K562 treated with DMSO at 1 percent for 24 hours (cell line): ENCODE measurements around the gene PLEKHA8. TPM values are rescaled to one million over a fixed set of nuclear protein-coding genes. Genes with fewer than 3 reads are reported as not detected.

Experiments
- total RNA-seq: library from RNA; unstranded; fragments of 300-600 nt; gene quantifications from 2 replicates; pipeline ENCODE4 v1.2.3, GENCODE V29; 2022; ENCODE audit warnings: low read depth; ENCODE audit not compliant: insufficient read depth

Gene PLEKHA8, protein sequence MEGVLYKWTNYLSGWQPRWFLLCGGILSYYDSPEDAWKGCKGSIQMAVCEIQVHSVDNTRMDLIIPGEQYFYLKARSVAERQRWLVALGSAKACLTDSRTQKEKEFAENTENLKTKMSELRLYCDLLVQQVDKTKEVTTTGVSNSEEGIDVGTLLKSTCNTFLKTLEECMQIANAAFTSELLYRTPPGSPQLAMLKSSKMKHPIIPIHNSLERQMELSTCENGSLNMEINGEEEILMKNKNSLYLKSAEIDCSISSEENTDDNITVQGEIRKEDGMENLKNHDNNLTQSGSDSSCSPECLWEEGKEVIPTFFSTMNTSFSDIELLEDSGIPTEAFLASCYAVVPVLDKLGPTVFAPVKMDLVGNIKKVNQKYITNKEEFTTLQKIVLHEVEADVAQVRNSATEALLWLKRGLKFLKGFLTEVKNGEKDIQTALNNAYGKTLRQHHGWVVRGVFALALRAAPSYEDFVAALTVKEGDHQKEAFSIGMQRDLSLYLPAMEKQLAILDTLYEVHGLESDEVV
- 4.8 and 6.4 TPM in 2 replicates for total RNA-seq

DNA sequence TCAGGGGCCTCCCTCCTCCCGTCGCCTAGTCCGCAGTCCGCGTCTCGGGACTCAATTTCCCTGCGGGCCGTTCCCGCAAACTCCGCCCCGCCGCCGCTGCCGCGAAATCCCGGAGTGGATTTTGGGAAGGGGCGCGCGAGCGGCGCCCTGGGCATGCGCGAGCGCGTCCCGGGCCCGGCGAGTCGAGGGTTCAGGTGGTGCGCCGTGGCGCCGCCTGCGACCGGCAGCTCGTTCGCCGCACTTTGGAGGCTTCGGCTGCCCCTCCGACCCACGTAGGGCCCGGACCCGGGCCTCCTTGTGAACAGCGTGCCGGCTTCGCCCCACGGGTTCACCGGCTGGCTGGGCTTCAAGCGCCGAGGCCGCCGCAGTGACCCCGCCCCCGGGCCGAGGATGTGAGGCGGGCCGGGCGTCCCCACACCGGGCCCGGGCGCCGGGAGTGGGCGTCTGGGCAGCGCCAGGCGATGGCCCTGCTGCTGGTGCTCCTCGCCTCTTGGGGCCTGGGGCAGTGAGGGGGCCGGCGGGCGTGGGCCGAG lies at the start of gene PLEKHA8:
TSS of gene PLEKHA8 (plus strand) at position 197 of the 533 bp plus-strand sequence. CDS start 351 bp downstream, outside the sequence.

DNA sequence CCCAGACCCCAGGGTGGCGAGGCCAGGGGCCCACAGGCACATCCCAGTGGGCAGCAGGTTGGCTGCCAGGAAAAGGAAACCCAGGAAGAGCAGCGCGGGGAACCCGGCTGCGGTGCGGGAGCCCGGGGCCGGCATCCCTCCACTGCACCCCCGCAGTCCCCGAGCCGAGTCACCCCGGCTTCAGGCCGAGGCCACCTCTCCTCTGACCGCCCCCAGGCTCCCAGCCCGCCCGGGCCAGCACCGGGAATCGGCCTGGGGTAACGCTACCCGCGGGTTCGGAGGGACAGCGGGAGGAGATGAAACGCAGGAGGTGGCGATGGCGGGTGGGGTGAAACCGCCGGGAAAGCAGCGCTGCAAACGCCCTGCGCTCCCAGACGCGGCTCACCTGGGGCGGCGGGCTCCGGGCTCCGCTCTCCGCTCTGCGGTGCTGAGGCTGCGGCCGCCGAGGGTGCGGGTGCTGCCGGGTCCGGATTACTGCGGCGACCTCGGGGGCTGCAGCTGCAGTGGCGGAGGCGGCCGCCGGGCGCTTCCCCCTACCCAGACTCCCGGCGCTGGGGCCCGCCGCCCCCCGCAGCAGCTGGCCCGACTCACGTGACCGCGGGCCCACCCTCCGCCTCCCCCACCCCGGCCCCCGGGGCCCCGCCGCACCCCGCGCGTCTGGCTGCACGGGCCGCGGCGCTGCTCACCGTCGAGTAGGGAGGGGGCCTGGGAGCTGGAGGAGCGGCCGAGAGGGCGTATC lies 38.8 kb upstream of the PLEKHA8 start, which contains the start of gene SCRN1:
TSS of gene SCRN1 (minus strand) at position 545 of the 739 bp plus-strand sequence. CDS start 20,734 bp downstream, outside the sequence.

DNA sequence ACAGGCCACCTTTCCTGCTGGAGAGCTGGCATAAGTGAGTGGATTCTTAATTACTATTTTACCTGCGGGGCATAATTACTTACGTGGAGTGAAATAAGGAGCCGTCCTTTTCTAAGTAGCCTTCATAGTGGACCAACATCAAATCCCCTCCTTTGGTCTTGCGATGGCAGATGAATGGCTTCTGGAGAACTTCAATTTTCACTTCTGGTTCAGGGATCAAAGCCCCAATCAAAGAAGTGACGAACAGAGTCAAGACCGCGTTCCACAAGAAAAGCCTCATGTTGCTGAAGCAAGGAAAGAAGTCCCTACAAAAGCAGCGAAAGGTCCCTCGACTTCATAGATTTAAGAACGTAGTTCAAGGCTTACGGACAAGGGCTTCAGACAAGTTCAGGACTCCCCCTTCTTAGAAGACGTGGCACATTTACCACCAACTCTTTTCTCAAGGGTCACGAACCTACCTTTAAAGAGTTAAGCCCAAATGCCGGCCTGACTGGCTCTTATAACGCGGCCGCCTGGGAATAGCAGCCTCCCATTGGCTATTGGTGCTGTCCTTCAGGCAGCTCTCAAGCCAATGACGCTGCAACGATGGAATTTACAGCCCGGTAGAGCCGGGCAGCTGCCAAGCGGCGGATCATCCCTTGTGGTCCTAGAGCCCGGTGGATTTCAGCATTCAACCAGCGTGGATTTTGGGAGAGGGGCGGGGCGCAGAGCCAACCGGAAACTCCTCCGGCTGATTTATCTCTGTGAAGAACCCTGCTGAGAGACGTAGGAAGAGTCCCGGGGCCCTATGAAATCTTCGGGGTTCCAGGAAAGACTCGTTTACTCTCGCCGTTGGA lies 1.8 kb upstream of the PLEKHA8 start, which contains the start of gene FKBP14:
TSS of gene FKBP14 (minus strand) at position 474 of the 836 bp plus-strand sequence. CDS start at position 280, 194 bp downstream.

DNA sequence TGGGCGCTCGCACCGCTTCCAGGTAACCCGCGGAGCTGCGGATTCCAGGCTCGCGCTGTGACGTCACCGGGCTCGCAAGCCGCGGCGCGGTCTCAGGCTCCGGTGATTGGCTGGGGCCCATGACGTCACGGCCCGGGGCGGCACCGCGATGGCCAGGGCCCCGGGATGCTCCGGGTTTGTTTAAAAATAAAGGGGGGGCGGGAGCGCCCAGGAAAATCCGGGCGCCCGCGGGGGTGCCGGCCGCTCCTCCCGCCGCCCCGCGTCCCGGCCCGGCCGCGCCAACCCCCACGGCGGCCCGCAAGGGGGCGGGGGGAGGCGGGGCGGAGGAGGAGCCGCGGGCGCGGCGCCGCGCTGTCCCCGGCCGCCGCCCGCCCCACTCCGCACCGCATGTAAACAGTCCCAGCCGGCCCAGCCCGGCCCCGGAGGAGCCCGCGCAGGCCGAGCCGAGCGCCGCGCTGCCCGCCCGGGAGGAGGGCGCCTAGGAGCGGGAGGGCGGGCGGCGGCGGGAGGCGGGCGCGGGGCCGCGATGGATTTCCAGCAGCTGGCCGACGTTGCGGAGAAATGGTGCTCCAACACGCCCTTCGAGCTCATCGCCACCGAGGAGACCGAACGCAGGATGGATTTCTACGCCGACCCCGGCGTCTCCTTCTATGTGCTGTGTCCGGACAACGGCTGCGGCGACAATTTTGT lies 106.5 kb downstream of the PLEKHA8 start, which contains the start of gene MTURN:
TSS of gene MTURN (plus strand) at position 376 of the 690 bp plus-strand sequence. CDS start at position 527, 151 bp downstream.

Other genes with a start within 250 kb of the PLEKHA8 start
- gene WIPF3, start 221.9 kb upstream of the PLEKHA8 start, total RNA-seq, result 0.59 and 0.79 TPM in 2 replicates
- 0.10 and 0.14 TPM in 2 replicates for gene SCRN1, start 38.6 kb upstream of the PLEKHA8 start, total RNA-seq
- gene FKBP14, start 1.7 kb upstream of the PLEKHA8 start, total RNA-seq, result 4.0 and 6.1 TPM in 2 replicates
- 6.1 and 9.3 TPM in 2 replicates for gene MTURN, start 106.6 kb downstream of the PLEKHA8 start, total RNA-seq